HCEC 1CT (cell line): ENCODE data around the gene SEC22B.
"Not testable (repeated sequence)": the region's sequence is repeated elsewhere in the genome, so short reads cannot be mapped to it uniquely, and the experiment has no call there.

Experiments used
- DNase-seq: peaks from one replicate; pipeline ENCODE4 v3.0.0-alpha.2; 2017

Gene SEC22B

GRCh38 chr1:120144626-120145025 is 31.7 kb downstream of the SEC22B start:
- not testable (repeated sequence) for DNase-seq

DNA sequence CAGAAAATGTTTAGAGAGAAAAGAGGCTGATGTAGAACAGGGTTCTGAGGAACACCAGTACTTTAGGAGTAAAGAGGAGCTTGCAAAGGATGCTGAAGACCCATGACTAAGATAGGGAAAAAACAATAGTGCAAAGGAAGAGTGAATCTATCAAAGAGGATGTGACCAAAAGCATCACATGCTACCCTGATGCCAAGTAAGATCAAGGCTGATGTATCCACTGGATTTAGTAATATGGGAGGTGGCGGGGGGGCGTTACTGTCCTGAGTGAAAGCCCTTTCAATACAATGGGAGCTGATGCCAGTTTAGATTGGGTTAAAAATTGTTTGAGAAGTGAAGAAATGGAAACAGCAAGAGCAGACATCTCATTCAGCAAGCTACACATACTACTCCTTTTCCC is 32.2 kb downstream of the SEC22B start:
- peak; percentile 32 for DNase-seq

- peak; percentile 3 for DNase-seq
These were observed 33.0 kb downstream of the SEC22B start for GRCh38 chr1:120143334-120143733.

- DNase-seq: peak; percentile 63
These were observed 33.6 kb downstream of the SEC22B start for GRCh38 chr1:120142512-120143263.

- not testable (repeated sequence) for DNase-seq
These were observed 34.5 kb downstream of the SEC22B start for GRCh38 chr1:120141865-120142264.

GRCh38 chr1:120140656-120141265 is 35.6 kb downstream of the SEC22B start:
- DNase-seq: peak; percentile 9

DNA sequence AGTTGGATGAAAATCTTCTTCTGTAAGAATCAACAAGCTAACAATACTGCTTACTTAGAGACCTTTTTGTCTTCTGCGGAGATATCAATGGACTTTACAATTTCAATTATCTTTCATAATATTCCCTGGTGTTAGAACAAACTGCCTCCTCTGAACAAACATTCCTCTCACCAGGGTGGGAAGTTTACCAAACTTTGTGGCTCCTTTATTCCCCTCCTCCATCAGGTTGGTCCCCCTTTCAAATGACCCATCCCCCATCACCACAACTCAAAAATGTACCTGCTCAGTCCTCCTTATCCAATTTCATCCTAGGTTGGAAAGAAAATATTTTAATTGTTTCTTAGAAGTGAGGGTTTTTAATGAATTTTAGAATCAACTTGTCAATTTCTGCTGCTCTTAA is 40.2 kb downstream of the SEC22B start:
- DNase-seq: not testable (repeated sequence)

DNA sequence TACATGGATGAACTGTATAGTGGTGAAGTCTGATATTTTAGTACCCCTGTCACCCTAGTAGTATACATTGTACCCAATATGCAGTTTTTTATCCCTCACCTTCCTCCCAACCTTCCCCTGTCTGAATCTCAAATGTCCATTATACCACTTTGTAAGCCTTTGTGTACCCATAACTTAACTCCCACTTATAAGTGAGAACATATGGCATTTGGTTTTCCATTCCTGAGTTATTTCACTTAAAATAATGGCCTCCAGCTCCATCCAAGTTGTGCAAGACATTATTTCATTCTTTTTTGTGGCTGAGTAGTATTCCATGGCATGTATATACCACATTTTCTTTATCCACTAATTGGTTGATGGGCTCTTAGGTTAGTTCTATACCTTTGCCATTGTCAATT is 42.4 kb downstream of the SEC22B start:
- not testable (repeated sequence) for DNase-seq

- no peak for DNase-seq
These were observed 42.9 kb downstream of the SEC22B start for GRCh38 chr1:120133228-120133927.

DNA sequence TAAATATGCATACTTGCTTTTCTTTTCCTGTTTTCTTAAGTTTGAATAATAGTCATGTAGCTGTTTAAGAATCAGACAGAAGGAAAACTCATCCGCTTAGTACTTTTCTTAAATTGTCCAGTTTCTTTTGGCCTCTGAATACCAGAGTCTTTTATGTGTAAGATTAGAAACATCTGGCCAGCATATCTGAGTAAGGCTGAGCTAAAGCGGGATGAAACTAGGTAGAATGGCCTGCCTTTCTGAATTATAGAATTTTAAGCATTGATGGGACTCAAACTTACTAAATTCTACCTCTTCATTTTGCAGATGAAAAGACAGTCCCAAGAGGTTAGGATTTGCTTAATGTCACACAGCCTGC is 43.9 kb downstream of the SEC22B start:
- DNase-seq: not testable (repeated sequence)

GRCh38 chr1:120131611-120132405 is 44.5 kb downstream of the SEC22B start:
- DNase-seq: peak; percentile 63

- DNase-seq: not testable (repeated sequence)
These were observed 48.4 kb downstream of the SEC22B start for GRCh38 chr1:120127921-120128320.

GRCh38 chr1:120126216-120126615 is 50.1 kb downstream of the SEC22B start:
- DNase-seq: not testable (repeated sequence)

GRCh38 chr1:120124628-120125027 is 51.7 kb downstream of the SEC22B start:
- not testable (repeated sequence) for DNase-seq

DNA sequence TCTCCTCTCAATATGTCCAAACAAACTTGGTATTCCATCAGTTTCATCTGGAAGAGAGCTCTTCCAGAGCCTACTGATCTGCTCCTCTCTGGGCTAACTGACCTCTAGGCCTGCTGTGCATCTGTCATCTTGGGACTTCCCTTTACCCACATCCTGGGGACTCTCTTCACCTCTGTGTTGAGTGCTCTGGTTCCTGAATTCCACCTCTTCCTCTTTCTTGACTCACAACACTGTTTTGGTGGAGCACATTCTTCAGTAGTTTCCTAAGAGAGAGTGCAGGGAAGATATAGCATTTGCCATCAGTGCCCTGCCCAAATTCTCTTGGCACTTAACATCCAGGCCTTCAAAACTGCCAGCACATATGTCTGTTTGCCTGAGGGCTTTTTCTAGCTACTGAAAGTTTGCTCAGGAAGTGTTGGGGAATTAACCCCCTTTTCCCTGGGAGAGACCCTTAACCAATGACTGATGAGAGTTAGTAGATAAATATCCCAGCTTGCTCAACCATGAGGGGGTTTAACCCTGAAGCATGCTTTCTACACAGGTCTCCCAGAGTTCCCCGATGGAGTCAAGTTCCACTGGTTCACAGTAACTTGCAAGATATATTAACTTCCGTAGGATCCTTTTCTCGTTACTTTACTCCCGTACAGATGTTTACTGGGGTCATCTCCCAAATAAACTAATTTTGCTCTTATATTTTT is 52.4 kb downstream of the SEC22B start:
- DNase-seq: peak; percentile 1

- DNase-seq: not testable (repeated sequence)
These were observed 53.9 kb downstream of the SEC22B start for GRCh38 chr1:120122262-120122893.

DNA sequence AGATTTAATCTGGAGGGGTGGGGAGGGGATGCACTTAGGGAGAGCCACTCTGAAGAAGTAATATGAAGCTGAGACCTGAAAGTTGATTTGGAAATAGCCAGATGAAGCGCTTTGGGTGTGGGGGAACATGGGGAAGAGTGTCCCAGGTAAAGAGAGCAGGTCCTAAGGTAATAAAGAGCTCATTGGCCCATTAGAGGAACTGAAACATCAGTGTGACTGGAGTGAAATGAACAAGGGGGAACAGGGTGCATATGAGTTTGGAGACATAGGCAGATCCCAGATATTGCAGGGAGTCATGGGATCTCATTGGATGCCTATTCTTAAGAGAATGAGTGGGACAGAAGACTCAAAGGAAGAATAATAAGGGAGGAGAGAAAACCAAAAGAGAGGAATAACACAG is 54.5 kb downstream of the SEC22B start:
- not testable (repeated sequence) for DNase-seq

- DNase-seq: not testable (repeated sequence)
These were observed 55.8 kb downstream of the SEC22B start for GRCh38 chr1:120120525-120120924.

GRCh38 chr1:120117371-120118177 is 58.7 kb downstream of the SEC22B start:
- peak; percentile 11 for DNase-seq

DNA sequence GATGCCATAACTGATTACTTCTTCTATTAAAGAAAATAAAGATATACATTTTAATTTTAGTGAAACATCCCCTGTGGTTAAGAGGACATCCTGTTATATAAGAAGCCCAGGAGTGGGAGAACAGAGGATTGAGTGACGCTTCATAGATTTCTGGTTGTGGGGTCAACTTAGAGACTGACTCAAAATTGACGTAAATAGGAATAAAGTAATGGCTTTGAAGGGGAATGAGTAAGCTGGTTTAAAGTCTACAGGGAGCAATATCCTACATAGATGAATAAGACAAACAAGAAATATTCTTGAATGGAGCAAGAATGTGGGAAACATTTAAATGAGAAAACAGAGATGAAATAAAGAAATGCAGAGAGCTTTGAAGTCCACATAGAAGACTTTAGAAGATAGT is 60.2 kb downstream of the SEC22B start:
- DNase-seq: not testable (repeated sequence)

GRCh38 chr1:120113134-120113533 is 63.2 kb downstream of the SEC22B start:
- not testable (repeated sequence) for DNase-seq
